WERI-Rb-1 (cell line): ENCODE results near the gene SEMA3F.

Experiments used
- DNase-seq: peaks from one replicate; pipeline ENCODE4 v3.0.0-alpha.2; 2020
- H3K27ac ChIP-seq: fragments of 250-450 bp; sonication (Bioruptor Pico); 2 replicates; pipeline ENCODE4 v1.5.1; 2020; ENCODE audit warnings: mild to moderate bottlenecking, moderate library complexity
- H3K27me3 ChIP-seq: fragments of 250-450 bp; sonication (Bioruptor Pico); 2 replicates; pipeline ENCODE4 v1.5.1; 2021; ENCODE audit warnings: mild to moderate bottlenecking, low read depth, moderate library complexity; ENCODE audit not compliant: insufficient read depth, severe bottlenecking
- H3K36me3 ChIP-seq: fragments of 250-450 bp; sonication (Bioruptor Pico); 2 replicates; pipeline ENCODE4 v1.5.1; 2020; ENCODE audit warnings: mild to moderate bottlenecking, moderate library complexity
- H3K4me3 ChIP-seq: 2 replicates; pipeline ENCODE4 v1.5.1; 2011; ENCODE audit warnings: low read depth, mild to moderate bottlenecking, control low read depth, low read length
- H3K9me3 ChIP-seq: fragments of 250-450 bp; sonication (Bioruptor Pico); 2 replicates; pipeline ENCODE4 v1.5.1; 2021; ENCODE audit warnings: mild to moderate bottlenecking, moderate library complexity; ENCODE audit not compliant: severe bottlenecking
- TF ChIP-seq, protein P1 (sequence below): IDR thresholded peaks from 2 replicates; pipeline ENCODE4 v1.5.1; 2011; ENCODE audit warnings: low read depth, mild to moderate bottlenecking, control low read depth, inconsistent platforms, low read length

The SEMA3F gene

DNA sequence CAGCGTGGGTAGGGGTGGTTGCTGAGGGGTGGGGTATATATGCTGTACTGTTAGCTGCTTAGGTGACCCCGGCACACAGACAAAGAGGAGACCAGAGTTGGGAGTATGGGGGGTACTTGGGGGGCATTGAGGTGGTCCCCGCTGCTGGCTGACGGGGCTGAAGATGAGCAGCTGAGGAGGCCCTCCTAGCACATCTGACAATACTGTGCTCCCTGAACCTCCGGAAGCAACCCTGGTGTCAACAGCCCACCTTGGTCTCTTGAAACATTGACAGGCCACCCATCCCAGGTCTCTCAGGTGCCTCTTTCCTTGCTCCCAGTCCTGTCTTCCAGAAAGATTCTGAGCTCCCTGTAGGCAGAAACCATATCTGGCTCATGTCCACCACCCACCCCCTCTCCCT is 19.2 kb upstream of the SEMA3F start:
- DNase-seq, result no peak
- peak overlapping the region; percentile 98 for H3K27ac ChIP-seq
- TF ChIP-seq, protein P1, sequence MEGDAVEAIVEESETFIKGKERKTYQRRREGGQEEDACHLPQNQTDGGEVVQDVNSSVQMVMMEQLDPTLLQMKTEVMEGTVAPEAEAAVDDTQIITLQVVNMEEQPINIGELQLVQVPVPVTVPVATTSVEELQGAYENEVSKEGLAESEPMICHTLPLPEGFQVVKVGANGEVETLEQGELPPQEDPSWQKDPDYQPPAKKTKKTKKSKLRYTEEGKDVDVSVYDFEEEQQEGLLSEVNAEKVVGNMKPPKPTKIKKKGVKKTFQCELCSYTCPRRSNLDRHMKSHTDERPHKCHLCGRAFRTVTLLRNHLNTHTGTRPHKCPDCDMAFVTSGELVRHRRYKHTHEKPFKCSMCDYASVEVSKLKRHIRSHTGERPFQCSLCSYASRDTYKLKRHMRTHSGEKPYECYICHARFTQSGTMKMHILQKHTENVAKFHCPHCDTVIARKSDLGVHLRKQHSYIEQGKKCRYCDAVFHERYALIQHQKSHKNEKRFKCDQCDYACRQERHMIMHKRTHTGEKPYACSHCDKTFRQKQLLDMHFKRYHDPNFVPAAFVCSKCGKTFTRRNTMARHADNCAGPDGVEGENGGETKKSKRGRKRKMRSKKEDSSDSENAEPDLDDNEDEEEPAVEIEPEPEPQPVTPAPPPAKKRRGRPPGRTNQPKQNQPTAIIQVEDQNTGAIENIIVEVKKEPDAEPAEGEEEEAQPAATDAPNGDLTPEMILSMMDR, result no peak
- no peak overlapping the region for H3K4me3 ChIP-seq
- peaks cover 8% of the 10 kb centered on the region; the same call in 1 of the 2 replicates for H3K36me3 ChIP-seq
- no peaks in the 10 kb centered on the region for H3K9me3 ChIP-seq
- no peaks in the 10 kb centered on the region for H3K27me3 ChIP-seq

DNA sequence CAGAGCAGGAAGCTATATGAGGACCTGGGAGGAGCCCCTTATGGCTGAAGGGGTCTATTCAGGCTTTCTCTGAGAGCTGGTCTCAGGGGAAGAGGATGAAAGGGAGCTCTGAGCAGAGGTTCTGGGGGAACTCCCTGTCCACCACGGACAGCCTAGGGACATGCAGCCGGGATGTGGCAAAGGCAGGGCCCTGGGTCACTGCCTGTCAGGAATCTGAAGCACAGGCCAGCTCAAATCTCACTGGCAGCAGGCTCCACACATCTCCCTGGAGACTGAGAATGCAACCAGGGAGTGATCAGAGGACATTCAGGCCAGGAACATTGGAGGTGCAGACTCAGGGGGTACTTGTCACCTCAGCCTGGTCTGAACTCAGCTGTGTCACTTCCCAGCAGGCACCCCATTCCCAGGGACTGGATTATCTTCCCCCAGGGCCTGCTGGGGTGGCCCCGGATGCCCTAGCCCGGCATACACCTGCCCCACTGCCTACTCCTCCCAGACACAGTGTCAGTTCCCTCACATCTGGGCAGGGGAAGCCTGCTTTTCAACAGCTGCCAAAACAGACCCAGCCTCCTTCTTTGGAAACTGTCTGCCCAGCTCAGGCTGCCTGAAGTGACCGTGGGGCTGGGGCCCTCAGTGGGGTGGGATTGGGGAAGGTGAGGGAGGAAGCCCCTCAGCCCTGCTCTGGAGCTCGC is 18.3 kb upstream of the SEMA3F start:
- H3K27me3 ChIP-seq, result no peaks in the 10 kb centered on the region
- no peak for DNase-seq
- H3K27ac ChIP-seq, result peak overlapping the region; percentile 98
- H3K4me3 ChIP-seq, result no peak overlapping the region; the same call in 1 of the 2 replicates
- peaks cover 8% of the 10 kb centered on the region; the same call in 1 of the 2 replicates for H3K36me3 ChIP-seq
- TF ChIP-seq, protein P1, result no peak
- no peaks in the 10 kb centered on the region for H3K9me3 ChIP-seq

DNA sequence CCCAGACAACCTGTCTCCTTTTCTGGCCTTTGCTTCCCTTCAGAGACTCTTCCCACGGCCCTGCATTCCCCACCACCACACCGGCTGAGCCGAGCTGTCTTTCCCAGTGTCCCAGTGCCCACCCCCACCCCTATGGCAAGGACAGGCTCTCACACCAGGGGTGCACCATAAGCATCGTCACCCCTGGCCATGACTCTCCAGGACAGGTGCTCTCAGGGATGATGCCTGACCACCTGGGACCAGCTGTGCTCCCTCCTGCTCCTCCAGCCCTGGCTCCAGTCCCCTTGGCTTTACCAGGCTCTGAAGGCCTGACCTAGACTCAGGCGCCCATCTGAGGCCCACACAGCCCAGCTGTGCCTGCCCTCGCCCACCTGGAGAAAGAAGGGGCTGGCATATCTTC is 17.6 kb upstream of the SEMA3F start:
- no peaks in the 10 kb centered on the region for H3K9me3 ChIP-seq
- peaks cover 9% of the 10 kb centered on the region for H3K36me3 ChIP-seq
- peak overlapping the region; percentile 98 for H3K27ac ChIP-seq
- H3K27me3 ChIP-seq, result no peaks in the 10 kb centered on the region
- TF ChIP-seq, protein P1, result no peak
- no peak overlapping the region for H3K4me3 ChIP-seq
- no peak for DNase-seq

DNA sequence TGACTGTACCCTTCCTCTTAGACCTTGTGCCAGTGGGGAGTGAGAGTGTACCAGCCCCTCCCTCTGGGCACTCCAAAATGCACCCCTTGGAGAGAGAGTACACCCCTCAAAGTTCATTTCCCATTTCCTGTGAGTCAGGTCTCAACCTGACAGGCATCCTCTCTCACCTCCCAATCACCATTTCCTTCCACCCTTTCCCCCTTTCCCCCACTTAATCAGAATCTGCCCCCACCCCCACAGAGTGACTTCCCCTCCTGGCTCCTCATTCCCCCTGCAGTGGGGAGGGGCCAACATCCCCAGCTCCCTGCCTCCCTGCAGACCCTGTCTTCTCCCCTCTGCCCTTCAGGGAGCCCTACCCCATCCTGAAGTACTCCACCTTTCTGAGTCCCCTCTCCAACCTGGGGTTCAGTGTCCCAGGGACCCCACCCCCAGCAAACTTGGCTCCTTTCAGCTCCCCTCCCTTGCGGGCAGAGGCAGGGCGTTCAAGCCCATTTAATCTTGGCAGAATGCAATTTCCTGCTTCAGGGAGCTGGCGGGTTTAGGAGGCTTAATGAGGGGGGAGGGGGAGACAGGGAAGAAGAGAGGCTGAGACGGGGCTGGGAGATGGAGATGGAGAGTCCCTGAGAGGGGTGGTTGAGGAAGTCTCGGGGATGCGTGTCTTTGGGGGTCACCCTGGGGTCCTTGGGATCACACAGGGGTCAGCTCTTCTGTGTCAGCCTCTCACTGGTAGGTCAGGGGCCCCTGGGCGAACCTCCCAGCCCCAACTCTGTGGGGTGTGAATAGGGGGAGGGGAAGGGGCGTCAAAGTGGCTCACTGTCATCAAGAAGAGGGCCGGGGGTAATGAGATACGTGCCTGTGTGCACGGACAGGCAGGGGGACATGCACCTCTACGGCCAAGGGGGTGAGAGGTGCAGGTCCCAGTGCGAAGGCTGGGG is 16.6 kb upstream of the SEMA3F start:
- peak overlapping the region; percentile 98 for H3K27ac ChIP-seq
- peak; percentile 92 for DNase-seq

DNA sequence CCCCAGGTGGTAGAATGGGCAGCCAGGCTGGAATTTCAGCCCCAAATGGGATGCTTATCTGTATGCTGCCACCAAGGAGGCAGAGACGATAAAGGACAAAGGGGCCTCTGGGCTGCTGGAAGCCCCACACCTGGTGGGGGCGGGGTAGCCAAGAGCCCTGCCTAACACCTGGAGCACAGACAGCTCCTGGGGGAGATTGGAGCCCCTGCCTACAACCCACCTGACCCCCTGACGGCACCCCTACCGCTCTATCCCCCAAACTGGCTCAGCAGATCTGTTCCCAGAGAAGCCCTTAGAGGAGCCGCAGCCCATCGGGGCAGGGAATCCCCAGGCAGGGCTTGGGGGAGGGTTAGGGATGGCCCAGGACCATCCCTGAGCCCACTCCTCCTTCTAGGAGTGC is 15.8 kb upstream of the SEMA3F start:
- Histone ChIP-seq H3K4me3 (peak overlapping the region; percentile 61), H3K27me3 (no peaks in the 10 kb centered on the region), H3K27ac (peak overlapping the region; percentile 98), H3K36me3 (peaks cover 11% of the 10 kb centered on the region), H3K9me3 (no peaks in the 10 kb centered on the region)
- TF ChIP-seq, protein P1, result no peak
- no peak for DNase-seq

More for the DNA sequence above, 16.6 kb upstream of the SEMA3F start:
- H3K4me3 ChIP-seq, result peak overlapping the region; percentile 61
- H3K9me3 ChIP-seq, result no peaks in the 10 kb centered on the region
- H3K36me3 ChIP-seq, result peaks cover 11% of the 10 kb centered on the region
- TF ChIP-seq, protein P1, result no peak
- H3K27me3 ChIP-seq, result no peaks in the 10 kb centered on the region
